OCI-LY1 (cell line): ENCODE results near the gene SLAMF7.

Source experiments
- EZH2 ChIP-seq: fragments of 200-600 bp; sonication (generic), shearing (Covaris generic); IDR thresholded peaks from 2 replicates; pipeline ENCODE4 v1.8.0; 2017; ENCODE audit warnings: borderline replicate concordance, mixed run types, mild to moderate bottlenecking, antibody characterized with exemption, low read length, moderate library complexity, mixed read lengths
- TF ChIP-seq, protein P1 (sequence below): fragments of 200-600 bp; sonication (generic), shearing (Covaris generic); IDR thresholded peaks from 2 replicates; pipeline ENCODE4 v1.5.1; 2017; ENCODE audit warnings: mild to moderate bottlenecking, antibody characterized with exemption, low read length, moderate library complexity, mixed read lengths

DNA sequence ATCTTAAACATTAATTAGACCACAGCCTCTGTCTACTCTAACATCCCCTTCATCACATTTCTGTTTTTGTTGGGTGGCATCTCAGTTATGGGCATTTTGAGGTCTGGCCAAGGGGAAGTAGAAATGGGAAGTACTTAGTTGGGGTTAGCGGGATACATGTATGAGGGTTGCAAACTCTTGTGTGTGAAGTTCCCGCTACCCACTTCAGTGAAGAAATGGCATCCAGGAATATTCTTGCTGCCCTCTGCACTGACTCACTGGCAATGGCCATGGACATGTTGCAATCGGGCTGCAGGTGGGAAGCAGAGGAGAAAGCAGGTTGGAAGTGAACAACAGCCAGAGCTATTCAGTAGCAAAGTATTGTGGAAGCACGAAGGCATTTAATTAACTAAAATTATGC is 34.8 kb upstream of the SLAMF7 start:
- no peak for TF ChIP-seq EZH2
- TF ChIP-seq, protein P1, sequence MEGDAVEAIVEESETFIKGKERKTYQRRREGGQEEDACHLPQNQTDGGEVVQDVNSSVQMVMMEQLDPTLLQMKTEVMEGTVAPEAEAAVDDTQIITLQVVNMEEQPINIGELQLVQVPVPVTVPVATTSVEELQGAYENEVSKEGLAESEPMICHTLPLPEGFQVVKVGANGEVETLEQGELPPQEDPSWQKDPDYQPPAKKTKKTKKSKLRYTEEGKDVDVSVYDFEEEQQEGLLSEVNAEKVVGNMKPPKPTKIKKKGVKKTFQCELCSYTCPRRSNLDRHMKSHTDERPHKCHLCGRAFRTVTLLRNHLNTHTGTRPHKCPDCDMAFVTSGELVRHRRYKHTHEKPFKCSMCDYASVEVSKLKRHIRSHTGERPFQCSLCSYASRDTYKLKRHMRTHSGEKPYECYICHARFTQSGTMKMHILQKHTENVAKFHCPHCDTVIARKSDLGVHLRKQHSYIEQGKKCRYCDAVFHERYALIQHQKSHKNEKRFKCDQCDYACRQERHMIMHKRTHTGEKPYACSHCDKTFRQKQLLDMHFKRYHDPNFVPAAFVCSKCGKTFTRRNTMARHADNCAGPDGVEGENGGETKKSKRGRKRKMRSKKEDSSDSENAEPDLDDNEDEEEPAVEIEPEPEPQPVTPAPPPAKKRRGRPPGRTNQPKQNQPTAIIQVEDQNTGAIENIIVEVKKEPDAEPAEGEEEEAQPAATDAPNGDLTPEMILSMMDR: no peak
